HG03354 (cell line): ENCODE results near the gene SPHK2.
"Not testable (repeated sequence)": the region's sequence is repeated elsewhere in the genome, so short reads cannot be mapped to it uniquely, and the experiment has no call there.

ENCODE experiments used
- ATAC-seq: cut with Tn5 transposase; IDR thresholded peaks from one replicate; pipeline ENCODE4 v1.9.1; 2021; ENCODE audit warnings: mild to moderate bottlenecking; ENCODE audit not compliant: unreplicated experiment, poor library complexity, severe bottlenecking

The SPHK2 gene

GRCh38 chr19:48674216-48674809 is 55.0 kb downstream of the SPHK2 start:
- no peak for ATAC-seq

DNA sequence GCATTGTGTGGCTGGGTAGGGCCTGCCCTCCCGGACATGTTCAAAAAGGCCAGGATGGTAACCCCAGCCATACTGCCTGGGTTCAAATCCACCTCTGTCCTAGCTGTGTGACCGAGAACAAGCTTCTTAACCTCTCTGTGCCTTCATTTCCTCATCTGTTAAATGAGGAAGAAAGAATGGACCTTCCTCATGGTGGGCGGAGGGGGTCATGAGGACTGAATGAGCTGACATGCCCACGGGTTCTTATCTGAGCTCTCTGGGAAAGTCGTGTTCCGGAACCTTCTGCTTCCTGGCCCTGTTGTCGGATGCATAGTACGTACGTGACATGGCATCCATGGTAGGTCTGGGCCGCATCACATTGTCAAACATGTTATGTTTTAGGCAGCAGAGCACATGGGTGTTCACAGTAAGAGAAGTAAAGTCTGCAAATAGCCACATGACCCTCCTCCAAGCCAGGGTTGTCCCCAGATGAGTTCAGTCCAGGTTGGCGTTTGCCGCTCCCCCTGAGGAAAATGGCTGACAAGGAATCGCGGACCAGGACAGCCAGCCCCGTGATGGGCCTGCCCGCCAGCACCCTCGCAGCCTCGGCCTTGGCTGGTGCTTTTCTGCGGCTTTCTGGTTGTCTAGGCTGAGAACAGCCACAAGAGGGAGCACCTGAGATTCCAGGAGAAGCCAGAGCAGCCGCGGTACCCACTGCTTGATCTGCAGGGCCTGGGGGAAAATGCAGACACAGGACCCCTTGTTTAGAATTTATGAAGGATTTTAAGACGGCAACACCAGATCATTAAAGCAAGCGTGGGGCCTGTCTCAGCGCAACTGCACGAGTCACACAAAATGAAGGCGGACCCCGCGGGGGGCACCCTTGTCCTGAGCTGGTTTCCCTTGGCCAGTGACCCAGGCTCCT is 55.9 kb downstream of the SPHK2 start:
- ATAC-seq: no peak

DNA sequence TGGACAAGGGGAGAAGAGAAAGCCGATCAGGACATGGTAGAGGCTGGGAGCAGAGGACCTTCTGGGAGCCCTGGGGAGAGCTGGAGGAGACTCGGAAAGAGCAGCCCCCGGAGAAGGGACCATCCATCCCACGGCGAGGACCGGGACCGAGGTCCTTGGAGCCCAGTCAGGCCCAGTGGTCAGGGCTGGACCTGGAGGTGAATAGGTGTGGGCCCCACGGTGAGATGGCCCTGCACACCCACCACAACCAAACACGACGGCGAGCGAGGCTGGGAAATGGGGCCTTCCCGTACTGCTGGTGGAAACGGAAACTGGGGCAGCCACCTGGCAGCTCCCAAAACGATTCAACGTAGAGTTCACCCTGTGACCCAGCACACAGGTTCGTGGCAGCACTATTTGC is 57.2 kb downstream of the SPHK2 start:
- no peak for ATAC-seq

DNA sequence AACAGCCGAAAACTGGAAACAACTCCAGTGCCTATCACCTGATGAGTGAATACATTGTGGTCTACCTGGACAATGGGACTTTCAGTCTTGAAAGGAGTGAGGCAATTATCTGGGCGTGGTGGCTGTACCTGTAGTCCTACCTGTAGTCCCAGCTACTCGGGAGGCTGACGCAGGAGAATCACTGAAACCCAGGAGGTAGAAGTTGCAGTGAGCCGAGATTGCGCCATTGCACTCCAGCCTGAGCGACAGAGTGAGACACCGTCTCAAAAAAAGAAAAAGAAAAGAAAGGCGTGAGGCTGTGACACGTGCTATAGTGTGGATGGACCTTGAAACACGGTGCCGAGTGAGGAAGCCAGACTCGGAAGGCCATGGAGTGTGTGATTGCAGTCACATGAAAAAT is 57.6 kb downstream of the SPHK2 start:
- no peak for ATAC-seq

GRCh38 chr19:48678201-48678600 is 58.9 kb downstream of the SPHK2 start:
- no peak for ATAC-seq

DNA sequence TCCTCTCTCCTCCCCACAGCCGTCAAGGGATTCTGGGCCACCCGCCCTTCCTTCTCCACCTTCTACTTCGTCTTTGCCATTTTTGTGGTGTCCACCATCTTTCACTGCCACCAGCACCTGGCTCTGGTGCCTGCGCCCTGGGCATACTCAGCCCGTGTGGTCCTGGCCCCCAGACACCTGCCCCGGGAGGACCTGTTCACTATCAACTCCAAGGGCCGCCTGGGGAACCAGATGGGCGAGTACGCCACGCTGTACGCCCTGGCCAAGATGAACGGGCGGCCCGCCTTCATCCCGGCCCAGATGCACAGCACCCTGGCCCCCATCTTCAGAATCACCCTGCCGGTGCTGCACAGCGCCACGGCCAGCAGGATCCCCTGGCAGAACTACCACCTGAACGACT is 60.7 kb downstream of the SPHK2 start:
- ATAC-seq: not testable (repeated sequence)
